A673 (cell line): Measurements from ENCODE around the gene CFAP43. TPM values are rescaled to one million over a fixed set of nuclear protein-coding genes. Genes with fewer than 3 reads are reported as not detected.

ENCODE experiments used
- BruUV-seq: library from RNA; stranded (reverse); fragments of 400-500 nt; replicated peaks from 2 replicates; lab custom pipeline; 2021; lab: Mats Ljungman, UMichigan
- CTCF ChIA-PET: fragments of 300-600 bp; sonication (Branson Sonifier 250); formaldehyde crosslinking; loops from one replicate; lab custom pipeline; 2022; ENCODE audit warnings: antibody characterized with exemption; lab: Charles Lee
- POLR2A ChIA-PET: fragments of 300-600 bp; sonication (Branson Sonifier 250); formaldehyde crosslinking; loops from one replicate; lab custom pipeline; 2022; ENCODE audit warnings: antibody characterized with exemption; ENCODE audit not compliant: low non-redundant PET; lab: Charles Lee
- DNase-seq: peaks from one replicate; pipeline ENCODE4 v3.0.0-alpha.2; 2015; ENCODE audit warnings: low spot score
- H3K27ac ChIP-seq: fragments of 200-600 bp; sonication (generic); 2 replicates; pipeline ENCODE4 v1.5.1; 2016; ENCODE audit warnings: mixed run types, low read depth, mild to moderate bottlenecking, mixed read lengths, antibody characterized with exemption, low read length; ENCODE audit not compliant: poor library complexity, severe bottlenecking
- H3K27me3 ChIP-seq: fragments of 200-600 bp; sonication (generic); replicated peaks from 2 replicates; pipeline ENCODE4 v1.6.1; 2017; ENCODE audit warnings: mixed run types, low read depth, mild to moderate bottlenecking, mixed read lengths, antibody characterized with exemption, low read length; ENCODE audit not compliant: insufficient read depth, poor library complexity
- H3K36me3 ChIP-seq: fragments of 200-600 bp; sonication (generic); 2 replicates; pipeline ENCODE4 v1.6.1; 2016; ENCODE audit warnings: mixed run types, mild to moderate bottlenecking, mixed read lengths, antibody characterized with exemption, low read length; ENCODE audit not compliant: insufficient read depth, poor library complexity, severe bottlenecking
- H3K4me1 ChIP-seq: fragments of 200-600 bp; sonication (generic); 2 replicates; pipeline ENCODE4 v1.6.1; 2017; ENCODE audit warnings: mixed run types, mild to moderate bottlenecking, mixed read lengths, antibody characterized with exemption, low read length; ENCODE audit not compliant: insufficient read depth, poor library complexity, severe bottlenecking
- H3K4me3 ChIP-seq: fragments of 200-600 bp; sonication (generic); 2 replicates; pipeline ENCODE4 v1.5.1; 2016; ENCODE audit warnings: low read depth, mixed run types, mild to moderate bottlenecking, mixed read lengths, low read length; ENCODE audit not compliant: poor library complexity, severe bottlenecking
- H3K9me3 ChIP-seq: fragments of 200-600 bp; sonication (generic); 2 replicates; pipeline ENCODE4 v1.6.1; 2016; ENCODE audit warnings: mixed run types, low read depth, mild to moderate bottlenecking, mixed read lengths, antibody characterized with exemption, low read length; ENCODE audit not compliant: poor library complexity, severe bottlenecking
- CTCF ChIP-seq: fragments of 300-800, 200-600 bp; sonication (generic); conservative IDR thresholded peaks from 2 replicates; pipeline ENCODE4 v1.5.1; 2017; ENCODE audit warnings: low read depth, mild to moderate bottlenecking, antibody characterized with exemption, low read length, moderate library complexity, mixed read lengths
- EZH2 ChIP-seq: fragments of 200-600 bp; sonication (generic); IDR thresholded peaks from 2 replicates; pipeline ENCODE4 v1.6.1; 2017; ENCODE audit warnings: borderline replicate concordance, low read depth, mild to moderate bottlenecking, mixed read lengths, antibody characterized with exemption, low read length; ENCODE audit not compliant: poor library complexity, severe bottlenecking
- intact Hi-C: fragments of 100-400 bp; cut with micrococcal nuclease; formaldehyde crosslinking; loops from one replicate; pipeline ENCODE4 v1.10.0; 2022; ENCODE audit not compliant: unreplicated experiment
- total RNA-seq: library from RNA; stranded (reverse); gene quantifications from 2 replicates; pipeline ENCODE4 v1.2.3, GENCODE V29; 2021

The CFAP43 gene
- total RNA-seq, 1 experiment from 2014 or later, result 0.13 TPM

- Histone ChIP-seq H3K27ac (no peak overlapping the region), H3K36me3 (no peaks in the 10 kb centered on the region), H3K4me3 (no peak overlapping the region), H3K9me3 (peaks cover 5% of the 10 kb centered on the region), H3K27me3 (no peaks in the 10 kb centered on the region), H3K4me1 (no peaks in the 10 kb centered on the region)
- intact Hi-C loops, result no loop called here
- POLR2A ChIA-PET, result no interaction called here
- TF ChIP-seq CTCF (no peak), EZH2 (no peak)
- no TSS peak for BruUV-seq
- no peak for DNase-seq
- CTCF ChIA-PET, result no interaction called here
Observed at GRCh38 chr10:104099269-104099668, 132.9 kb downstream of the CFAP43 start.

GRCh38 chr10:104098358-104098925 is 133.7 kb downstream of the CFAP43 start:
- no peak overlapping the region for H3K27ac ChIP-seq
- no peaks in the 10 kb centered on the region for H3K36me3 ChIP-seq
- H3K4me1 ChIP-seq, result no peaks in the 10 kb centered on the region
- peaks cover 5% of the 10 kb centered on the region for H3K9me3 ChIP-seq
- ChIA-PET POLR2A (no interaction called here), CTCF (no interaction called here)
- BruUV-seq, result no TSS peak
- TF ChIP-seq CTCF, result no peak
- TF ChIP-seq EZH2, result no peak
- no peak for DNase-seq
- intact Hi-C loops, result no loop called here
- H3K27me3 ChIP-seq, result no peaks in the 10 kb centered on the region
- H3K4me3 ChIP-seq, result no peak overlapping the region

GRCh38 chr10:104096692-104097091 is 135.5 kb downstream of the CFAP43 start:
- no peak overlapping the region for H3K27ac ChIP-seq
- POLR2A ChIA-PET, result no interaction called here
- no peaks in the 10 kb centered on the region for H3K36me3 ChIP-seq
- no TSS peak for BruUV-seq
- no peaks in the 10 kb centered on the region for H3K27me3 ChIP-seq
- no peak overlapping the region for H3K4me3 ChIP-seq
- no peaks in the 10 kb centered on the region for H3K4me1 ChIP-seq
- H3K9me3 ChIP-seq, result peaks cover 5% of the 10 kb centered on the region
- intact Hi-C loops, result no loop called here
- no peak for DNase-seq
- TF ChIP-seq CTCF (no peak), EZH2 (no peak)
- CTCF ChIA-PET, result no interaction called here
